WTC11 (cell line): ENCODE measurements around the gene LIFR. TPM values are rescaled to one million over a fixed set of nuclear protein-coding genes. Genes with fewer than 3 reads are reported as not detected.
A peak's percentile ranks its signal among the peaks of the same experiment; 100 is the strongest.

ENCODE experiments used
- ATAC-seq: fragments of 200-7000 bp; cut with Tn5 transposase; 2 replicates; pipeline ENCODE4 v1.10.0; 2021; ENCODE audit warnings: mild to moderate bottlenecking, moderate library complexity
- CTCF ChIA-PET: fragments of 300-600 bp; sonication (Branson Sonifier 250); formaldehyde crosslinking; loops from one replicate; lab custom pipeline; 2021; ENCODE audit warnings: antibody characterized with exemption; lab: Charles Lee
- POLR2A ChIA-PET: fragments of 350-600 bp; sonication (Branson Sonifier 250); formaldehyde crosslinking; loops from one replicate; lab custom pipeline; 2021; ENCODE audit warnings: antibody characterized with exemption; lab: Charles Lee
- DNase-seq: peaks from one replicate; pipeline ENCODE4 v3.0.0; 2021; ENCODE audit warnings: low spot score
- H3K27ac Mint-ChIP-seq: 2 replicates; pipeline ENCODE4 v1.8.0; 2021; ENCODE audit warnings: mixed read lengths
- H3K27me3 Mint-ChIP-seq: 2 replicates; pipeline ENCODE4 v1.8.0; 2021; ENCODE audit warnings: low read depth, mild to moderate bottlenecking, moderate library complexity, mixed read lengths
- H3K36me3 Mint-ChIP-seq: 2 replicates; pipeline ENCODE4 v1.8.0; 2021; ENCODE audit warnings: mixed read lengths
- H3K4me1 Mint-ChIP-seq: 2 replicates; pipeline ENCODE4 v1.8.0; 2022; ENCODE audit warnings: mixed read lengths
- H3K4me3 Mint-ChIP-seq: 2 replicates; pipeline ENCODE4 v1.8.0; 2021; ENCODE audit warnings: mild to moderate bottlenecking, moderate library complexity, mixed read lengths
- H3K9me3 Mint-ChIP-seq: 2 replicates; pipeline ENCODE4 v1.8.0; 2021; ENCODE audit warnings: mixed read lengths
- ARID4B ChIP-seq: sonication (generic); formaldehyde crosslinking; IDR thresholded peaks from 2 replicates; pipeline ENCODE4 v1.8.0; 2023; ENCODE audit warnings: missing genetic modification reagents, mild to moderate bottlenecking, borderline replicate concordance
- ATF3 ChIP-seq: sonication (generic); formaldehyde crosslinking; conservative IDR thresholded peaks from 2 replicates; pipeline ENCODE4 v1.8.1; 2022; ENCODE audit warnings: mild to moderate bottlenecking, missing genetic modification reagents
- E2F1 ChIP-seq: sonication (generic); formaldehyde crosslinking; IDR thresholded peaks from 2 replicates; pipeline ENCODE4 v1.8.0; 2022; ENCODE audit warnings: mild to moderate bottlenecking, missing genetic modification reagents
- ERG ChIP-seq: fragments of 250-450 bp; sonication (Bioruptor Pico); IDR thresholded peaks from 2 replicates; pipeline ENCODE4 v1.8.0; 2021; ENCODE audit warnings: mild to moderate bottlenecking
- ESRRA ChIP-seq: sonication (generic); formaldehyde crosslinking; IDR thresholded peaks from 2 replicates; pipeline ENCODE4 v1.8.1; 2022; ENCODE audit warnings: mild to moderate bottlenecking, missing genetic modification reagents, borderline replicate concordance
- FOXJ3 ChIP-seq: sonication (generic); formaldehyde crosslinking; IDR thresholded peaks from 2 replicates; pipeline ENCODE4 v1.9.0; 2021; ENCODE audit warnings: missing genetic modification reagents, mild to moderate bottlenecking, borderline replicate concordance
- IRF2 ChIP-seq: sonication (generic); formaldehyde crosslinking; IDR thresholded peaks from 2 replicates; pipeline ENCODE4 v1.8.0; 2022; ENCODE audit warnings: low read depth, missing genetic modification reagents, borderline replicate concordance
- JUN ChIP-seq: sonication (generic); formaldehyde crosslinking; IDR thresholded peaks from 2 replicates; pipeline ENCODE4 v1.8.0; 2023; ENCODE audit warnings: mild to moderate bottlenecking, missing genetic modification reagents
- NFATC4 ChIP-seq: fragments of 250-450 bp; sonication (Bioruptor Pico); IDR thresholded peaks from 2 replicates; pipeline ENCODE4 v1.9.0; 2021; ENCODE audit warnings: mild to moderate bottlenecking
- NFE2L1 ChIP-seq: sonication (generic); formaldehyde crosslinking; IDR thresholded peaks from 2 replicates; pipeline ENCODE4 v1.8.1; 2023; ENCODE audit warnings: missing genetic modification reagents
- RELA ChIP-seq: sonication (generic); formaldehyde crosslinking; IDR thresholded peaks from 2 replicates; pipeline ENCODE4 v1.8.1; 2022; ENCODE audit warnings: missing genetic modification reagents, mild to moderate bottlenecking, borderline replicate concordance
- RORB ChIP-seq: fragments of 250-450 bp; sonication (Bioruptor Pico); IDR thresholded peaks from 2 replicates; pipeline ENCODE4 v1.9.0; 2021; ENCODE audit warnings: mild to moderate bottlenecking
- SMAD4 ChIP-seq: sonication (generic); formaldehyde crosslinking; IDR thresholded peaks from 2 replicates; pipeline ENCODE4 v1.8.0; 2022; ENCODE audit warnings: mild to moderate bottlenecking, missing genetic modification reagents
- SOX15 ChIP-seq: fragments of 250-450 bp; sonication (Bioruptor Pico); IDR thresholded peaks from 2 replicates; pipeline ENCODE4 v1.9.0; 2021; ENCODE audit warnings: mild to moderate bottlenecking
- STAT6 ChIP-seq: sonication (generic); formaldehyde crosslinking; conservative IDR thresholded peaks from 2 replicates; pipeline ENCODE4 v1.8.1; 2023; ENCODE audit warnings: mild to moderate bottlenecking, low read depth, missing genetic modification reagents, moderate library complexity
- TCF7 ChIP-seq: sonication (generic); formaldehyde crosslinking; IDR thresholded peaks from 2 replicates; pipeline ENCODE4 v1.8.0; 2022; ENCODE audit warnings: mild to moderate bottlenecking, low read depth, missing genetic modification reagents, moderate library complexity
- USF1 ChIP-seq: sonication (generic); formaldehyde crosslinking; IDR thresholded peaks from 2 replicates; pipeline ENCODE4 v1.8.0; 2022; ENCODE audit warnings: mild to moderate bottlenecking, missing genetic modification reagents
- ZMAT4 ChIP-seq: fragments of 250-450 bp; sonication (Bioruptor Pico); IDR thresholded peaks from 2 replicates; pipeline ENCODE4 v1.9.0; 2021; ENCODE audit warnings: mild to moderate bottlenecking
- ZNF416 ChIP-seq: fragments of 250-450 bp; sonication (Bioruptor Pico); IDR thresholded peaks from 2 replicates; pipeline ENCODE4 v1.9.0; 2021; ENCODE audit warnings: mild to moderate bottlenecking, inconsistent platforms
- total RNA-seq: library from RNA; stranded (reverse); gene quantifications from 3 replicates; pipeline ENCODE4 v1.2.3, GENCODE V29; 2021
- TF ChIP-seq, protein P1 (sequence below): sonication (generic); formaldehyde crosslinking; IDR thresholded peaks from 2 replicates; pipeline ENCODE4 v1.8.0; 2022; ENCODE audit warnings: mild to moderate bottlenecking, missing genetic modification reagents

LIFR gene
- total RNA-seq, 1 experiment from 2014 or later, result 14.4 TPM

- TF ChIP-seq STAT6 (CRISPR knock-in tag) (no peak), SMAD4 (CRISPR knock-in tag) (no peak), E2F1 (CRISPR knock-in tag) (no peak)
Observed at GRCh38 chr5:38556088-38556598, 303 bp downstream of the LIFR start (continued).

GRCh38 chr5:38555354-38556087 is 925 bp downstream of the LIFR start:
- CTCF ChIA-PET, result interaction anchor here (1.6 to 4.2 kb wide), 2 partner anchors 114 to 254 kb away, joined by 3 to 36 read pairs; no protein-coding TSS in a partner anchor

DNA sequence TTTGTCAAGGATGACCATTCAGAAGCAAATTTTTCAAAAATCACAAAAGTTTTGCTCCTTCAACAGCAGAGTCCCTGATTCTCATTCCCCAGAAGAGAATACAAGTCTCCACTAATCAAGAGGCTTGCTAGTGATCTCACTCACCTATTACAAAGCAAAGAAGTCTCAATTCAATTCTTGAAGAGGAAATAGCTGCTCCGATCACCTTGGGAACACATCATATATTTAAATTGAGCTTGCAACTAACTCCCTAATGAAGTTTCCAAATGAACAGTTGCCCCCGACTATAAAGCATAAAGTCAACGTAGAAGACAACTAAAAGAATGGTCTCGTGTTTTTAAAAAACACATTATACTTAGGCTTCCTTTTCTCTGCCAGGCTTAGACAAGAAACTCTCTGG is 1.6 kb downstream of the LIFR start:
- ATAC-seq (no peak), DNase-seq (no peak)
- Mint-ChIP-seq H3K9me3 (no peaks in the 10 kb centered on the region), H3K27ac (no peak overlapping the region), H3K4me1 (peaks cover 42% of the 10 kb centered on the region), H3K4me3 (peak overlapping the region; percentile 95), H3K27me3 (peaks cover 7% of the 10 kb centered on the region), H3K36me3 (no peaks in the 10 kb centered on the region)
- CTCF ChIA-PET, result interaction anchor here (1.6 to 4.2 kb wide), 2 partner anchors 113 to 255 kb away, joined by 3 to 36 read pairs; no protein-coding TSS in a partner anchor
- POLR2A ChIA-PET, result no interaction called here
- no peak for TF ChIP-seq NFATC4
- TF ChIP-seq RORB (CRISPR knock-in tag), result no peak
- no peak for TF ChIP-seq NFE2L1 (CRISPR knock-in tag)
- TF ChIP-seq, protein P1, sequence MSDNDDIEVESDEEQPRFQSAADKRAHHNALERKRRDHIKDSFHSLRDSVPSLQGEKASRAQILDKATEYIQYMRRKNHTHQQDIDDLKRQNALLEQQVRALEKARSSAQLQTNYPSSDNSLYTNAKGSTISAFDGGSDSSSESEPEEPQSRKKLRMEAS (CRISPR knock-in tag), result no peak
- no peak for TF ChIP-seq ZMAT4 (CRISPR knock-in tag)
- no peak for TF ChIP-seq IRF2
- no peak for TF ChIP-seq ERG
- TF ChIP-seq FOXJ3 (CRISPR knock-in tag), result no peak
- no peak for TF ChIP-seq ATF3 (CRISPR knock-in tag)
- TF ChIP-seq SOX15 (CRISPR knock-in tag), result no peak
- no peak for TF ChIP-seq ESRRA
- no peak for TF ChIP-seq ARID4B

More at GRCh38 chr5:38555354-38556087, 925 bp downstream of the LIFR start:
- no peaks in the 10 kb centered on the region for H3K9me3 Mint-ChIP-seq
- no peak overlapping the region; the same call in 1 of the 2 replicates for H3K27ac Mint-ChIP-seq
- TF ChIP-seq RELA (CRISPR knock-in tag) (no peak), TCF7 (CRISPR knock-in tag) (no peak), SMAD4 (CRISPR knock-in tag) (no peak), USF1 (CRISPR knock-in tag) (0 out of 2 replicates have a peak, but pooled peaks have one; percentile 26), ZNF416 (no peak), RORB (CRISPR knock-in tag) (no peak), JUN (CRISPR knock-in tag) (no peak)
- no peaks in the 10 kb centered on the region for H3K36me3 Mint-ChIP-seq
- POLR2A ChIA-PET, result no interaction called here
- DNase-seq (no peak), ATAC-seq (no peak)
- H3K4me3 Mint-ChIP-seq, result peak overlapping the region; percentile 95
- H3K4me1 Mint-ChIP-seq, result peaks cover 42% of the 10 kb centered on the region
- H3K27me3 Mint-ChIP-seq, result peaks cover 7% of the 10 kb centered on the region
